Measurements from ENCODE around the gene CHST8. TPM values are rescaled to one million over a fixed set of nuclear protein-coding genes. Genes with fewer than 3 reads are reported as not detected.

CHST8 gene
- total and polyA plus RNA-seq, 2 of the 13 experiments (the other 11 are each of a cell fraction or from before 2014, with no cell fraction given) = not detected

DNA sequence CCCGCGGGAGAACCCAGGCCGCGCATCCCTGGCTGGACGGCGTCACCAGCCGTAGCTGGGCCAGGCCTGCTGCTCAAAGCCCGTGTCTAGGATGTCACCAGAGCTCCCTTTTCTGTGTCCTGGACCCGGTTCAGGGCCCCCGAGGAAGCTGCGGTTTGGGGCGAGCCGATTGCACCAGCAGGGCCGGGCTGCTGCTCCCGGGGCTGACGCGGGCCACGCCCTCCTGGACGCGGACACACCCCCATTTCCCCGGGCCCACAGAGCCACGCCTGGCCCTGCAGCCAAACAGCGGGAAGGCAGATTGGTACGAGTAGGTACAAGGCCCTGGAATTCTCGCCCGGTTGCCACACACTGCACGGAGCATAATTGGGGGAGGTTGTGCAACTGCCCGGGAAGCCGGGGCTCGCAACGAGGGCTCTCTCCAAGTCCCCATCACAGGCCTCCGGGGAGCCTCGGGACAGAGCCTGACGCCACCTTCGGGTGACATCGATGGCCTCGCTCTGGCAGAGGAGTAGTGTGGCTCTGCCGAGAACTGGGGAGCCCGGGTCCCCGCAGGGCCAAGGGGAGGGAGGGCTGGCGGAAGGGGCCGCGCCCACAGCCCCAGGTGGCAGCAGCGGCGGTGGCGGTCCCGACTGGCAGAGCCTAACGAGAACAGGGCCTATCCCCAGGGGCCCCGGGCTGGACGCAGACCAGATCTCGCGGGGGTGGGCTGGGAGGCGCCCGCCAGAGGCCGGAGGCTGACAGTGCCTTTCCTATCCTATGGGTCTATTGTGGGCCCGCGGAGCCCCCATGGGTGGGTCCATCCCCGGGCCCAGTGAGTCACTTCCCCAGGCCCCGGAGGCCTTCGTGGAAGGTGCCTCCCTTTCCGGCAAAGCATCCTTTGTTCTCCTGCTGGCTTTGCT is 198.4 kb downstream of the CHST8 start (continued):
- TF ChIP-seq ZNF451 (CRISPR knock-in tag; IDR thresholded peaks at IDR 0.05) (no peak), ZFP82 (CRISPR knock-in tag; IDR thresholded peaks at IDR 0.05; ENCODE audit: borderline replicate concordance) (no peak), ZNF350 (CRISPR knock-in tag; IDR thresholded peaks at IDR 0.05; ENCODE audit: borderline replicate concordance, low read depth) (no peak), ZFAT (CRISPR knock-in tag; conservative IDR thresholded peaks at IDR 0.05) (no peak), SP4 (CRISPR knock-in tag; IDR thresholded peaks at IDR 0.05) (peak; percentile 33; the same call in 1 of the 2 replicates), KLF12 (CRISPR knock-in tag; IDR thresholded peaks at IDR 0.05; ENCODE audit: borderline replicate concordance) (no peak), HNF4A (CRISPR knock-in tag; IDR thresholded peaks at IDR 0.05) (no peak), ZNF660 (CRISPR knock-in tag; IDR thresholded peaks at IDR 0.05; ENCODE audit: borderline replicate concordance, low read depth) (no peak), ZNF274 (CRISPR knock-in tag; IDR thresholded peaks at IDR 0.05) (0 out of 2 replicates have a peak, but pooled peaks have one; percentile 31), ZFY (CRISPR knock-in tag; IDR thresholded peaks at IDR 0.05) (peak; percentile 67), HNF4G (IDR thresholded peaks at IDR 0.05; ENCODE audit: borderline replicate concordance, low read depth, low read length) (no peak), HNF4G (CRISPR knock-in tag; IDR thresholded peaks at IDR 0.05; ENCODE audit: borderline replicate concordance, low read depth) (no peak), ZNF564 (CRISPR knock-in tag; IDR thresholded peaks at IDR 0.05) (no peak)
- TF ChIP-seq, protein P1, sequence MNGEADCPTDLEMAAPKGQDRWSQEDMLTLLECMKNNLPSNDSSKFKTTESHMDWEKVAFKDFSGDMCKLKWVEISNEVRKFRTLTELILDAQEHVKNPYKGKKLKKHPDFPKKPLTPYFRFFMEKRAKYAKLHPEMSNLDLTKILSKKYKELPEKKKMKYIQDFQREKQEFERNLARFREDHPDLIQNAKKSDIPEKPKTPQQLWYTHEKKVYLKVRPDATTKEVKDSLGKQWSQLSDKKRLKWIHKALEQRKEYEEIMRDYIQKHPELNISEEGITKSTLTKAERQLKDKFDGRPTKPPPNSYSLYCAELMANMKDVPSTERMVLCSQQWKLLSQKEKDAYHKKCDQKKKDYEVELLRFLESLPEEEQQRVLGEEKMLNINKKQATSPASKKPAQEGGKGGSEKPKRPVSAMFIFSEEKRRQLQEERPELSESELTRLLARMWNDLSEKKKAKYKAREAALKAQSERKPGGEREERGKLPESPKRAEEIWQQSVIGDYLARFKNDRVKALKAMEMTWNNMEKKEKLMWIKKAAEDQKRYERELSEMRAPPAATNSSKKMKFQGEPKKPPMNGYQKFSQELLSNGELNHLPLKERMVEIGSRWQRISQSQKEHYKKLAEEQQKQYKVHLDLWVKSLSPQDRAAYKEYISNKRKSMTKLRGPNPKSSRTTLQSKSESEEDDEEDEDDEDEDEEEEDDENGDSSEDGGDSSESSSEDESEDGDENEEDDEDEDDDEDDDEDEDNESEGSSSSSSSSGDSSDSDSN (CRISPR knock-in tag; IDR thresholded peaks at IDR 0.05) = peak; percentile 79
- TF ChIP-seq, protein P2, sequence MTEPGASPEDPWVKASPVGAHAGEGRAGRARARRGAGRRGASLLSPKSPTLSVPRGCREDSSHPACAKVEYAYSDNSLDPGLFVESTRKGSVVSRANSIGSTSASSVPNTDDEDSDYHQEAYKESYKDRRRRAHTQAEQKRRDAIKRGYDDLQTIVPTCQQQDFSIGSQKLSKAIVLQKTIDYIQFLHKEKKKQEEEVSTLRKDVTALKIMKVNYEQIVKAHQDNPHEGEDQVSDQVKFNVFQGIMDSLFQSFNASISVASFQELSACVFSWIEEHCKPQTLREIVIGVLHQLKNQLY (CRISPR knock-in tag; IDR thresholded peaks at IDR 0.05) = no peak
- TF ChIP-seq, protein P3, sequence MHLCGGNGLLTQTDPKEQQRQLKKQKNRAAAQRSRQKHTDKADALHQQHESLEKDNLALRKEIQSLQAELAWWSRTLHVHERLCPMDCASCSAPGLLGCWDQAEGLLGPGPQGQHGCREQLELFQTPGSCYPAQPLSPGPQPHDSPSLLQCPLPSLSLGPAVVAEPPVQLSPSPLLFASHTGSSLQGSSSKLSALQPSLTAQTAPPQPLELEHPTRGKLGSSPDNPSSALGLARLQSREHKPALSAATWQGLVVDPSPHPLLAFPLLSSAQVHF (CRISPR knock-in tag; IDR thresholded peaks at IDR 0.05) = no peak
- TF ChIP-seq, protein P4, sequence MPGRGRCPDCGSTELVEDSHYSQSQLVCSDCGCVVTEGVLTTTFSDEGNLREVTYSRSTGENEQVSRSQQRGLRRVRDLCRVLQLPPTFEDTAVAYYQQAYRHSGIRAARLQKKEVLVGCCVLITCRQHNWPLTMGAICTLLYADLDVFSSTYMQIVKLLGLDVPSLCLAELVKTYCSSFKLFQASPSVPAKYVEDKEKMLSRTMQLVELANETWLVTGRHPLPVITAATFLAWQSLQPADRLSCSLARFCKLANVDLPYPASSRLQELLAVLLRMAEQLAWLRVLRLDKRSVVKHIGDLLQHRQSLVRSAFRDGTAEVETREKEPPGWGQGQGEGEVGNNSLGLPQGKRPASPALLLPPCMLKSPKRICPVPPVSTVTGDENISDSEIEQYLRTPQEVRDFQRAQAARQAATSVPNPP (CRISPR knock-in tag; IDR thresholded peaks at IDR 0.05) = no peak
- TF ChIP-seq, protein P5, sequence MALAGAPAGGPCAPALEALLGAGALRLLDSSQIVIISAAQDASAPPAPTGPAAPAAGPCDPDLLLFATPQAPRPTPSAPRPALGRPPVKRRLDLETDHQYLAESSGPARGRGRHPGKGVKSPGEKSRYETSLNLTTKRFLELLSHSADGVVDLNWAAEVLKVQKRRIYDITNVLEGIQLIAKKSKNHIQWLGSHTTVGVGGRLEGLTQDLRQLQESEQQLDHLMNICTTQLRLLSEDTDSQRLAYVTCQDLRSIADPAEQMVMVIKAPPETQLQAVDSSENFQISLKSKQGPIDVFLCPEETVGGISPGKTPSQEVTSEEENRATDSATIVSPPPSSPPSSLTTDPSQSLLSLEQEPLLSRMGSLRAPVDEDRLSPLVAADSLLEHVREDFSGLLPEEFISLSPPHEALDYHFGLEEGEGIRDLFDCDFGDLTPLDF (CRISPR knock-in tag; IDR thresholded peaks at IDR 0.05) = no peak

Measured in HepG2 (cell line).